ENCODE measurements around the gene PYGO2.

PYGO2 gene, protein sequence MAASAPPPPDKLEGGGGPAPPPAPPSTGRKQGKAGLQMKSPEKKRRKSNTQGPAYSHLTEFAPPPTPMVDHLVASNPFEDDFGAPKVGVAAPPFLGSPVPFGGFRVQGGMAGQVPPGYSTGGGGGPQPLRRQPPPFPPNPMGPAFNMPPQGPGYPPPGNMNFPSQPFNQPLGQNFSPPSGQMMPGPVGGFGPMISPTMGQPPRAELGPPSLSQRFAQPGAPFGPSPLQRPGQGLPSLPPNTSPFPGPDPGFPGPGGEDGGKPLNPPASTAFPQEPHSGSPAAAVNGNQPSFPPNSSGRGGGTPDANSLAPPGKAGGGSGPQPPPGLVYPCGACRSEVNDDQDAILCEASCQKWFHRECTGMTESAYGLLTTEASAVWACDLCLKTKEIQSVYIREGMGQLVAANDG

DNA sequence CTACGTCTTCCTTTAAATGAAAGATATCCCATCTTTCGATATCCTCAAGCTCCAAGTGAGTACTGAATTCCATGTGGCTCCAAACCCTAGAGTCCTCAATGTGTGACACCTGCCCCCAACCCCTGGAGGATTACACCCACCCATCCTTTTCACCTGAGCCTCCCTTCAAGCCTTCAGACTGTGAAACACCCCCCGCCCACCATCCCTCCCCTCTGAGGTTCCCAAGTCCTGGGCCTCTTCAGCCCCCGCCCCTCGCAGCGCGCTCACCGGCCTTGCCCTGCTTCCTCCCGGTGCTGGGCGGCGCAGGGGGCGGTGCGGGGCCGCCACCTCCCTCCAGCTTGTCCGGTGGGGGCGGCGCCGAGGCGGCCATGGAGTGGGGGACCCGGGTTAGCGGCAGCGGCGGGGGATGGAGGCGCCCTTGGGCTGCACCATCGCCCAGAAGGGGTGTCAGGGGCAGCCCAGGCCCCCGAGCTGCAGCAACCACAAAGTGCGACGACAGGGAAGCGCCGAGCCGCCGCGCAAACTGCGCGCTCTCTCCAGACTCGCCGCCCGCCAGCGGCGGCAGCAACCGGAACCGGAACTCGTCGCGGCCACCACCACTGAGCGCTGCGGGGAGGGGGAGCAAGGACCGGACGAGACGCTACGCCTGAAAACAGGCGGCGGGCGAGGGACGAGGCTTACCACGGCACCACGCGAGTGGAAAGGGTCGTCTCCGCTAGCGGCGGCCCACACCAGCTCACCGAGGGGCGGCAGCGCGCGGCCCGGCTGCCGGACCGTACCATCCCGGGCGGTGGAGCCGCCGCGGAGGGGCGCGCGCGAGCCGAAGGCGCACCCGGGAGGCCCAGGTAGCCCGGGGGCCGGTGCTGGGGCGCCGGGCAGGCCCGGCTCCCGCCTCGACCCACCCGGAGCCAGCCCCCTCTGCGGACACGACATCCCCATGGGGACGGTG lies at the start of gene PYGO2:
TSS of gene PYGO2 (minus strand) at position 576 of the 949 bp plus-strand sequence. CDS start at position 370, 206 bp downstream.
- no peak for FAIRE-seq

DNA sequence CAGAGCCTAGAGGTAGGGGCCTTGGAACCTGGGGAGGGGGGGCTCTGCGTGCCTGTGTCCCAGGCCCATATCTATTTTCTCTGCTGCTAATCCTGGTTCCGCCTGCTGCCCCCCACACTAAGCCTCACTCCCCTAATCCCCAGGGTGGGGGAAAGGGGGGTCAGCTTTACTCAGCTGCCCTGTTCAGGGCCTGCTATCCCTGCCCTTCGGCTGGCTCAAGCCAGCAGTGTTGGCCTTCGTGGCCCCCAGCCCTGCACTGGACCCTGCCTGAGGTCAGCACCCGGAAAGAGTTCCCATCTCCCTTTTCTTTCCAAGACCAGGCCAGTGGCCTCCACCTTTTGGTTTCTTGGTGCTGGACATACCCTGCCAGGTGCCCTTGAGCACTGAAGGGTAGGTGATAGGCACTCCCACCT lies 49.4 kb upstream of the PYGO2 start:
- no peak for FAIRE-seq

- FAIRE-seq, result no peak
Measured at GRCh38 chr1:155010211-155010918, 48.8 kb upstream of the PYGO2 start.

DNA sequence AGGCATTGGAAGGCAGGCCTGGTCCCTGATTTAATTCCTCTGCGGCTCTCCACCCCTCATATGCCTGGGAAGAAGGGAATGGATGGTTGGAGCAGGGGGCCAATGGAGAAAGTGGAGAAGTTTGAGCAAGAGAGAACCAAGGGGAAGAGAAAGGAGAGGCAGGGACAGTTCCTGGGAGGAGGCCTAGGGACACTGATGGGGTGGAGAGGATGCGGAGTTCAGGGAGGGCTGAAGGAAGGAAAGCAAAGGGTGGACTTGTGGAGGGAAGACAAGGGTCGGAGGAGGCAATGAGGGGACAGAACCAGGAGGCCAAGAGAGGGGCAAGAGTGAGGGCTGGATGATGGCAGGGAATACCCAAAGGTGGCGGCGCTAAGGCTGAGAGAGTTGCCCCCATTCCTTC lies 48.2 kb upstream of the PYGO2 start:
- FAIRE-seq, result no peak

DNA sequence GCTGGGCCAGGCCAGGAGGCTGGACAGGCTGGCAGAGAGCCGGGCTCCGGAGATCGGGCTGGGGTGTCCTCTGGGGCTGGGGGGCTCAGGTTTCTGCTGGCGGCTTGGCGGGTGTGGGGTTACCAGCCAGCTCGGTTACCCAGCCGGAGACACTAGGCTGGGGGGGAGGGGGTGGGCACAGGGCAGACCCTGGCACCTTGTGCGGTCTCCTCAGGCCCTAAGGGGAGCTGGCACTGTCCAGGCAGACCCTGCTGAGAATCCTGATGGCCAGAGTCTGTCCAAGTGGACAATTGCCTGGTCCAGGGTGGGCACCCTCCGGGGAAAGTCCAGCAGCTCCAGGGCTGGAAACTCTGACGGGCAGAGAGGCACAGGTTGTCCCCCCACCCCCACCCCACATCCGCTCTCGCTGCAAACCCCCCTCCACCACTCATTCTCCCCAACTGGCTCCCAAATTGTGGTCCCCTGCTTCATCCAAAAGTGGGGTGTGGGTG lies 47.7 kb upstream of the PYGO2 start:
- FAIRE-seq, result no peak

DNA sequence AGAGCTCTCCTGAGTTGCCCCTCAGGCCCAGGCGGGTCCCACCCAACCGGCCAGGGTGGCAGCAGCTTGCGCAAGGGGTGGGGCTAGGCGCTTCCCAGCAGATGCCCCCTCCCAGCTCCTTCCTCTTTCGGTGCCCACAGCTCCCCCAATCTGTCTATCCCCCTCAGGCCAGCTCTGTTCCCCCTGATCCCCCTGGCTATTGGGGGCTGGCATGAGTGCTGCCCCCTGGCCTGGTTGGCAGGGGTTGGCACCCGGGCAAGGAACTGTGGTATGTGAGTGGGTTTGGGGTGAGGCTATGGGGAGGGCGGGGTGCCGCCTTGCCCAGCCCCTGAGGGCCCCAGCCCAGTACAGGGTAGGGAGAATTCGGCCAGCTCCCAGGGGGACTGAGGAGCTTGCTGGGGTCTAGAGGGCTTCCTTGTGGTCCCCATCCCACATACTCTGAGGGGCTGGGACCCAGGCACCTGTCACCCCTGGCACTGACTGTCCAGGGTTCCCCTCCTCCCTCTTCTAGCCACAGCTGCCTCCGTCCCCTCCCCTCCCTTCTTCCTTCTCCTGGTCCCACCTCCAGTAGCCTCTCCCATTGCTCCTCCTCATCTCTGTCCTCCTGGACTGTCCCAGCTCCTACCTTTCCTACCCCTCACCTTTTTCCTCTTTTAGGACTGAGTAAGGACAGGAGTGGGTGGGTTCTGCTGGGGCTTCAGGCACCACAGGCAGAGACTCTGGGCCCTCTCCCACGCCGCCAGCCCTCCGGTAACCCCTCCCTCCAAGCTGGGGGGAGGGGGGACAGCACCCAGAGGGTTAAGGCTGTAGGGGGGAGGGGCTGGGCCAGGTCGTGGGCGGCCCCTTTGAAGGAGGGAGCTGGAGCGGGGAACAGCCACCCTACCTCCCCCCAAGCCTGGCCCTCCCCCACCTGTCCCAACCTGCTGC lies 46.7 kb upstream of the PYGO2 start:
- no peak for FAIRE-seq

DNA sequence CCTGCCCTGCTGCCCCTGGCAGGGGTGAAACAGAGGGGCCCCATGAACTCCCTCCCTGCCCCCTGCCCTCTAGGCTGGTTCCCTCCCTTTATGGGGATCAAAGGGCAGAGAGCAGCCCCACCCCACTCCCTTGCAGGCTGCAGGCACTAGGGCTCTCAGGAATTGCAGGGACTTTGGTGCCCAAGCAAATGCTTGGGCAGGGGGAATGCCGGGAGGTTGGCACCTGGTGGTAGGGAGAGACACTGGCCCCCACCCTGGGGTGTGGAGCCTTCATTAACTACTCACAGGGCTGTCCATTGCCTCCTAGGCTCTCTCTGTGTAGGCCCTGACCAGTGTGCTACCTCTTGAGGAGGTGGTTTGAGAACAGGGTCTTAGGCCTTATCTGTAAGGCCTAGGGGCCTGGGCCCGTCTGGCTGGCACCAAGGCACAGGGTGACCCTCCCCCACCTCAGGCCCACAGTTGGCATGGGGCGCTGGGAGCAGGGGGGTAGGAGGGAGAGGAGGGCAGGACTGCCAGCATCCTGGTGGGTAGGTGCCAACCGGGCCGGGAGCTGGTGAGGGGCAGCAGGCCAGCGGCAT lies 45.8 kb upstream of the PYGO2 start:
- FAIRE-seq, result no peak

DNA sequence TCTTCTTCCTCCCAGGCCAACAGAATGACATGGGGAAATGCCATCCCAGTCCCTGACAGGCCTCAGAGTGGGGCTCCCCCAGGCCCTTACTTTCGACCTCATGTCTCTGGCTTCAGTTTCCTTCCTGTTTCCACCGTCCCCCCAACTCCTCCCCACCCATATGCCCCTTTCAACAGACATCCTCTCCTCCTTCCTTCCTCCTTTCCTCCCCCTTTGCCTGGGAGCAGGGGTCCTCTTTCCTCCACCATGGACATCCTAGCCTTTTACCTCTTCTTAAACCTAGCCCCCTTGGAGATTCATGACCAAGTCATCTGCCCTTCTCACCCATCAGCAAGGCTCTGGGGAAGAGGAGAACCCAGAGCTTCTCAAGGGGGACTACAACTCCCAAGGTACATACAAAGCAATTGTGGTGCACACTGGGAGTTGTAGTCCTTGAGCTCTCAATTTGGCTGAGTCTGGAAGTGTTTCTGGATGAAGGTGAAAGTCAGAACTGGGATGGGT lies 45.1 kb upstream of the PYGO2 start:
- FAIRE-seq, result no peak

- FAIRE-seq, result no peak
Measured at GRCh38 chr1:155005076-155006011, 43.8 kb upstream of the PYGO2 start.

DNA sequence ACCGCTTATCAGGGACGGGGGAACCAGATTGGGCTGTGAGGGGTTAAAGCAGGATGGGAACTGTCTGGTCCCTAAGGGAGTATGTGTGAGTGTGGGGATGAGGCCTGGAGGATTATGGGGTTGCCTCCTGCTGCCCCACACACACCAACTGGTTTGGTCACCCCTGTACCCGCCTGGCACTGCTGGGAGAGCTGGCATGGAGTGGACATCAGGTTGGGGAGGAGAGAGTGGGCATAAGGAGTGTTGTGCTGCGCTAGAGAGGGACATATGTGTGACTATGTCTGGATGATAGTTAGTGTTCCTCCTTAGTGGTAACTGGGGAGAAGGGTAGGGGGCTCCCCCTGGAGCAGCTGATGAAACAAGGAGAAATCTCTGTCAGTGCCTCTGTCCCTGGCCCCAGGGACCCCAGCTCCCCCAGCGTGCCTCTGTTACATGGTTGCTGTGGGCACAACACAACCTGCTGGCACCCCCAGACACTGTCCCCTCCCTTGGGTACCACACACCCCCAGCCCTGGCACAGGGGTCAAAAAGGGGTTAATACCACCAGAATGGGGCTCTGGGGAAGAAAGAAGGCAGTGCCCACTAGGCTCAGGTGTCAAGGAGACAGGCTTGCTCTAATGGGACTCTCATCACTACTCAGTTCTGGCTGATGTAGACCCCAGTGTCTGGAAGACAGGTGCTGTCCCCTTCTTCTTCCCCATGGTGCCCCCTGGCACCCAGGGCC lies 42.9 kb upstream of the PYGO2 start:
- no peak for FAIRE-seq

GRCh38 chr1:155003766-155004351 lies 42.3 kb upstream of the PYGO2 start:
- FAIRE-seq, result no peak

DNA sequence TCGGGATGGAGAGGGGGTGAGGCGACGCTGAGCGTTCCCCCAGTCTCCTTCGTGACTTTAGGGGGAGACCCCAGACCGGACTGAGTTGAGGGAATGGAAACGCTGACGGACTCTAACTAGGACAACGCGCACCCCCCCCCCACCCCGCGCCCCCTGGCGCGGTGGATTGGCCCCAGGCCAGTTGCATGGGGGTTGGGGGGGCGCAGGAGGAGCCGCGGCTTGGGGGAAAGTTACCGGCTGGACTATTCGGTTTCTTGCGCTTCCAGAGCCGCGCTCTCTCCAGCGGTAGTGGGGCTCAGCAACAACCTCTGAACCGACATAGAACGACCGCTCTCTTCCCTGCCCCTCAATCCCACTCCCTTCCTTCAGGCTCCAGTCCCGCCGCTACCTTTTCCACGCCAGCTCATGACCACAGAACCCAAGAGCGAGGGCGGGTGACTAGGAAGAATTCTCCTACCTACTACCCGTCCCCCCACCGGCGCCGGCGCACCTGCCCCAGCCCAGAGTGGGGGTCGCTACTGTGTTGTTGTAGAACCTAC lies 41.7 kb upstream of the PYGO2 start:
- FAIRE-seq, result no peak

DNA sequence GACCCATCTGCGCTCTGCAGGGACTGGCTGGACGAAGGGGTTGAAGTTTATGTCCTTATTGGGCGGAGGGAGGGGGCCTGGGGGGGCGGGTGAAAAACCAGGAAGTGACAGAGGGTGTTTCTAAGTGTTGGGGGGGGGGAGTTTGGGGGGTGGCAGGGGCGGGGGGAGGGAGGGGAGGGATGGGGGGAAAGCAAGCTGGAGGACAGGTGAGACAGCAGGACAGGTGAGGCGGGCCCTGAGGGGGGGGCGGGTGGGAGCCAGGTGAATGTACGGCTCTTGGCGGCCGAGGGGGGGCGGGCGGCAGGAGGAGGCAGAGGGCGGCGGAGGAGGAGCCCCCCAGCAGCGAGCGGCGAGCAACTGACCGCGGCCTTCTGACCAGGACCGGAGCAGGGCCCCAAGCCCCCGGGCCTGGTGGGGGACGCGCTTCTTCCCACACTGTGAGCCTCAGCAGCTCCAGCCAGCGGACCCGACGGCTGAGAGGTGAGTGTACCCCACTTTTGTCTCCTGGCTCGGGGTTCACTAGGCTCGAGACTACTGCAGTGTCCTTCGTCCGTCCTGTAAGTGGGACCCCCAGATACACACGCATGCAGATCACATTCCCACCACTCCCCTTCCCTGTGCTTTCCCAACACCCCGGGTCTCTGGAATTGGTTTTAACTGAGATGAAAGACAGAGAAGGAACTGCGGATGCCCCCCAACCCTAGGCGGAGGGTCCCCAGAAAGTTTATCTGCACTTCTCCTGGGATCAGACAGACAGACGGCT lies 41.1 kb upstream of the PYGO2 start, which contains the start of gene ZBTB7B:
TSS of gene ZBTB7B (plus strand) at position 339 of the 763 bp plus-strand sequence. CDS start 11,859 bp downstream, outside the sequence.
- no peak for FAIRE-seq

DNA sequence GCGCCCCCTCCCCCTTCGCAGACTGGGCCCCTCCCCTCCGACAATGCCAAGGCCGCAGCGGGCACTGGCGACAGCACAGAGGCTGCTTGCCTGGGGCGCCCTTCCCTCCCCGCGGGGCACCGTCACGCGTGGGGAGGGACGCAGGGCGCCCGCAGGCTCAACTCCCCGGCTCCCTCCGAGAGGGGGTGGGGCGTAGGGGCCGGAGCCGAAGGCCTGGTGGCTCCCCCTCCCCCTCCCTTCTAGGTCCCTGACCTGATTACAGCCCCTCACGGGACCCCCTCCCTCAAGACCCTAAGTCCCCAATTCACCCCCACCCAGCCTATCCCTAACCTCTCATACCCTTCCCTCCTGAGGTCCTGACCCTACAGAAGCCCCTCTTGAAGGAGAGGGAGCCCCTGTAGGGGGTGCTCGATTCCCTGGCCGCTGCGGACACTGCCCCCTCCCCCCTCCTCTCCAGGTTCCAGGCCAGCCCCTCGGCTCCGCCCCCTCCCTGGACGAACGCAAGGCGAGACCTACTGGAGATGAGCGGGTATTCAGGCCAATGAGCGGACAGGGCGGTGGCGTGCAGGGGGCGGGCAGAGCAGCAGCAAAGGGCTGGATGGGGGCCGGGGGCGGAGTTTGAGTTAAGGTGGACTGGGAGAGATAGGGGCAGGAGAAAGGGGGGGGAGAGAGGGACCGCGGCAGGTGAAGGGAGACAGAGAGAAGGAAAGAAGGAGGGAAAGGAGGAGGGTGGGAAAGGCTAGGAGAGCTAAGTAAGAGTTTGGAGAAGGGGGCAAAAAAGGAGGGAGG lies 40.3 kb upstream of the PYGO2 start:
- FAIRE-seq, result peak; percentile 90

- FAIRE-seq, result no peak
Measured at GRCh38 chr1:155001425-155001674, 39.8 kb upstream of the PYGO2 start.

DNA sequence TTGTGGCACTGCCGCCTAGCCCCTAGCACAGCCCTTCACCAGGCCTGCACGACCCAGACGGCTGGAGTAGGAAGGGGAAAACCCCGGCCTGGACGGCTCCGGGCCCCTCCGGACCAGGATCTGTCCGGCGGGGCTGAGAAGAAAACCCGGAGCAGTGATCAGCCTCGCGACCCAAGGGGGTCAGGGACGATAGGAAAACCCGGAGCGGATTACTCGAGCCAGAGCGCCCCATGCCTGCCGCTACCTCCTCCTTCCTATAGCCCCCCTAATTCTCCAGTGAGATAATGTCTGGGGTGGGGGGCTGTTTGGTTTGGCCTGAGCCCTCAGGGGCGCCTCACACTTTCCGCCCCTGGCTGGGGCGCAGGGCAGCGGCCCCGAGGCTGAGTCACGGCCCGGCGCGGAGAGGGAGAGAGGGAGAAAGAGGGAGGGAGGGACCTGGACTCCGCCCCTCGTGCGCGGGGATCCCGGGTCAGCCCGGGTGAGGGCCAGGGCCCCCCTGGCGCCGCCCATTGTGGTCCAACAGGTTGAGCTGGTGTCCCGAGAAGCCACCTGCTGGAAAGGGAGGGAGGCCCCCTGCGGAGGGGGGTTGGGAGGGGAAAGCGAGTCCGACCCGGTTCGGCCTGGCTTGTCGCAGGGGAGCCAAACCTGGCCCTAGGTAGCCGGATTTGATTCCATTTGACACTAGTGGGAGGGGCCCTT lies 39.3 kb upstream of the PYGO2 start:
- no peak for FAIRE-seq

DNA sequence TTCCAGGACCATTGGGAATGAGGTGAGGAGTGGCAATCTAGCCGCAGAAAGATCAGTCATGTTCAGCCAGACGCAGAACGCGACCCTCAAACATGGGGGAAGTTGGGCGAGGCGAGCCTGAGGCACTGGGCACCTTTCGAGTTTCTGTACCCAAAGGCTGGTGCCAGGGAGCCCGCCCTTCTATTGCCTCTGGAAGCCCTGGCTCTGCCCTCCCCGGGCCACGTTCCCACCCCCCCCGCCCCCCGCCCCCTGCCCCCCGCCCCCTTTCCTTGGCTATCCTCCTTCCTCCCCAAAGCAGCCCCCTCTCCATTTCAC lies 38.8 kb upstream of the PYGO2 start:
- FAIRE-seq, result no peak

Measured in A204.1 (cell line).